CD4-positive, alpha-beta memory T cell (primary cell): ENCODE data around the gene LDLRAD4. TPM values are rescaled to one million over a fixed set of nuclear protein-coding genes. Genes with fewer than 3 reads are reported as not detected.

Experiments
- CTCF ChIA-PET: fragments of 350-600 bp; sonication (Branson Sonifier 250); formaldehyde crosslinking; loops from one replicate; lab custom pipeline; 2021; ENCODE audit warnings: inconsistent platforms; ENCODE audit not compliant: partially characterized antibody; lab: Charles Lee
- POLR2A ChIA-PET: fragments of 350-600 bp; sonication (Branson Sonifier 250); formaldehyde crosslinking; loops from one replicate; lab custom pipeline; 2021; ENCODE audit not compliant: partially characterized antibody; lab: Charles Lee
- DNase-seq, 5 donors: peaks; one replicate each; pipeline versions ENCODE4 v3.0.0 to v3.0.0-alpha.2; 2020 to 2022; ENCODE audit warnings: mixed read lengths in 1 of 5
- H3K27ac ChIP-seq: one replicate; pipeline ENCODE4 v1.7.0; 2013; ENCODE audit warnings: low read depth, low read length
- H3K27me3 ChIP-seq: 2 replicates; pipeline ENCODE4 v1.7.0; 2013; ENCODE audit warnings: mild to moderate bottlenecking, low read length, moderate library complexity; ENCODE audit not compliant: insufficient read depth
- H3K36me3 ChIP-seq: 2 replicates; pipeline ENCODE4 v1.7.0; 2013; ENCODE audit warnings: mild to moderate bottlenecking, low read length, moderate library complexity; ENCODE audit not compliant: insufficient read depth
- H3K4me1 ChIP-seq: 2 replicates; pipeline ENCODE4 v1.7.0; 2013; ENCODE audit warnings: mild to moderate bottlenecking, low read length, moderate library complexity; ENCODE audit not compliant: insufficient read depth
- H3K4me3 ChIP-seq, 2 donors: one replicate each; pipeline ENCODE4 v1.7.0; 2013; ENCODE audit warnings: low read length in 2 of 2, mild to moderate bottlenecking in 1 of 2
- H3K9me3 ChIP-seq, 2 donors: one replicate each; pipeline ENCODE4 v1.7.0; 2013; ENCODE audit warnings: low read length in 2 of 2, control low read depth in 1 of 2; ENCODE audit not compliant: control insufficient read depth in 1 of 2
- H3K27ac Mint-ChIP-seq, 7 donors: one replicate each; pipeline ENCODE4 v1.8.0; 2020 to 2021; ENCODE audit warnings: mixed read lengths in 7 of 7, mild to moderate bottlenecking in 6 of 7, inconsistent platforms in 3 of 7, moderate library complexity in 3 of 7
- H3K27me3 Mint-ChIP-seq, 2 donors: one replicate each; pipeline ENCODE4 v1.8.0; 2020 to 2021; ENCODE audit warnings: mixed read lengths in 2 of 2
- H3K36me3 Mint-ChIP-seq, 2 donors: one replicate each; pipeline ENCODE4 v1.8.0; 2020 to 2021; ENCODE audit warnings: mixed read lengths in 2 of 2, inconsistent platforms in 1 of 2, mild to moderate bottlenecking in 1 of 2
- H3K4me1 Mint-ChIP-seq, 4 donors: one replicate each; pipeline ENCODE4 v1.8.0; 2020 to 2021; ENCODE audit warnings: mixed read lengths in 4 of 4, mild to moderate bottlenecking in 1 of 4
- H3K4me3 Mint-ChIP-seq, 8 donors: one replicate each; pipeline ENCODE4 v1.8.0; 2020 to 2021; ENCODE audit warnings: mixed read lengths in 8 of 8, mild to moderate bottlenecking in 7 of 8, moderate library complexity in 6 of 8, inconsistent platforms in 3 of 8
- H3K9me3 Mint-ChIP-seq, 8 donors: one replicate each; pipeline ENCODE4 v1.8.0; 2020 to 2021; ENCODE audit warnings: mixed read lengths in 8 of 8, mild to moderate bottlenecking in 5 of 8, inconsistent platforms in 3 of 8, moderate library complexity in 1 of 8
- intact Hi-C: fragments of 100-400 bp; cut with micrococcal nuclease; formaldehyde crosslinking; loops from one replicate; pipeline ENCODE4 v1.15.1; 2023
- polyA plus RNA-seq, 2 donors: library from polyadenylated mRNA; unstranded; fragments of 300-500 nt; fragmentation: Illumina TruSeq; gene quantifications; one replicate each; pipeline ENCODE4 v1.2.3, GENCODE V29; 2021
- total RNA-seq, 2 experiments: library from RNA; stranded (reverse); gene quantifications; one replicate each; pipeline ENCODE4 v1.2.3, GENCODE V29; 2021

Gene LDLRAD4
- total and polyA plus RNA-seq, 4 experiments from 2014 or later: 17.4 to 63.0 (median 36.6) TPM

DNA sequence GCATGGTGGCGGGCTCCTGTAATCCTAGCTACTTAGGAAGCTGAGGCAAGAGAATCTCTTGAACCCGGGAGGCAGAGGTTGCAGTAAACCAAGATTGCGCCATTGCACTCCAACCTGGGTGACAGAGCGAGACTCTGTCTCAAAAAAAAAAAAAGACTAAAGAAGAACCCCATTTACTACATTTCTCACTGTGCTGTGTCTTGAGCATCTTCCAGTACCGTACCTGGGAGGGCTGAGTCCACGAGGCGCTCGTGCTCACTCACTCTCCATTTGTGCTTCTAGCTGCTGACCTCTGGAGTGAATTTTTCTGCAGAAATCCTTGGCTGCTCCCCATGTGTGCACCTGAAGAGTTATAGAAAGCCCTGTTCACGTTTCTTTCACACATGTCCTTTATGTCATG lies 204.8 kb downstream of the LDLRAD4 start:
- Histone ChIP-seq H3K9me3 (no peaks in the 10 kb centered on the region), H3K27me3 (no peaks in the 10 kb centered on the region), H3K36me3 (no peaks in the 10 kb centered on the region), H3K4me3 (no peak overlapping the region), H3K27ac (no peak overlapping the region), H3K4me1 (peaks cover 28% of the 10 kb centered on the region)
- DNase-seq: no peak
- peak overlapping the region in 1 of 7 donors; percentile 22 for H3K27ac Mint-ChIP-seq
- no peaks in the 10 kb centered on the region for H3K9me3 Mint-ChIP-seq
- H3K36me3 Mint-ChIP-seq: peaks cover 0 to 8% of the 10 kb centered on the region in 2 donors
- CTCF ChIA-PET: no interaction called here
- POLR2A ChIA-PET: no interaction called here
- H3K27me3 Mint-ChIP-seq: no peaks in the 10 kb centered on the region
- H3K4me3 Mint-ChIP-seq: no peak overlapping the region
- peaks cover 25 to 45% (median 35%) of the 10 kb centered on the region in 4 donors for H3K4me1 Mint-ChIP-seq
- intact Hi-C loops: no loop called here

- peaks cover 0 to 15% of the 10 kb centered on the region in 2 donors for H3K36me3 Mint-ChIP-seq
- ChIA-PET POLR2A (no interaction called here), CTCF (no interaction called here)
- H3K9me3 Mint-ChIP-seq: no peaks in the 10 kb centered on the region
- H3K4me3 Mint-ChIP-seq: peak overlapping the region in 2 of 8 donors; percentile 7 to 43
- H3K9me3 ChIP-seq: no peaks in the 10 kb centered on the region
- no peak overlapping the region for H3K27ac ChIP-seq
- peaks cover 29 to 53% (median 36%) of the 10 kb centered on the region in 4 donors for H3K4me1 Mint-ChIP-seq
- H3K4me3 ChIP-seq: no peak overlapping the region
- DNase-seq: no peak
- intact Hi-C loops: no loop called here
- no peaks in the 10 kb centered on the region for H3K36me3 ChIP-seq
- H3K27me3 Mint-ChIP-seq: no peaks in the 10 kb centered on the region
- peak overlapping the region in 5 of 7 donors; percentile 1 to 72 (median 20) for H3K27ac Mint-ChIP-seq
- no peaks in the 10 kb centered on the region for H3K27me3 ChIP-seq
- peaks cover 28% of the 10 kb centered on the region for H3K4me1 ChIP-seq
Measured at GRCh38 chr18:13424363-13424762, 205.8 kb downstream of the LDLRAD4 start.

DNA sequence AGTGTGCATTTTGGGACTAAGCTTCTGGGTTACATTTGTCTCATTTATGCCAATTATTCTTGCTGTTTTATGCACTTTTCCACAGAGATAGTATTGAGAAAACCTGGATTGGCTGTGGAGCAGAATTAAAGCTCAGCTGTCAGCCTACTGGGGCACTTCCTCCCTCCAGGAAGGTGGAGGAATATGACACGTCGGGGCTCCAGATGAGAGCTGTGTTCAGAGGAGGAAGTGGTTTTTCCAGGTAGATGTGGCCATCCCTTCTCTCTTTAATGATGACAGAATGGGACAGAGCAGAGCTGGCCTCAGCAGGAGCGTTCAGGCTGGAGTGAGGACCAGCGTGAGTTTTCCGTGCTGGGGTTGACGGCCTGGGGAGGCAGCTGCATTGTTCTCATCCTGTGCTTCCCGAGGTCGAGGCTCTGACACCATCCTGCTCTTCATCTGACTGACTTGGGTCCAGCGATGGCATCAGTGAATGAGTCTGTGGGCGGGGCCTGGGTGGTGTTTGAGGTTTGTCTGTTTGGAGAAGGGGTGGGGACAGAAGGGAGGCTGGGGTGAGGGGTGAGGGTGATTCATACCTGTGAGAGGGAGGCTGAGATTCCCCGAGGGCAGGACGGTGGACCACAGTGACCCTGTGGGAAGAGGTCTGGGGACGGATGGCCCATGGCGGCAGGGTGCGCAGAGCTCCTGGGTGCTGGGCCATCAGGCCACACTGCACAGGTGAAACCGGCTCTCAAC lies 207.0 kb downstream of the LDLRAD4 start:
- no peaks in the 10 kb centered on the region for H3K9me3 ChIP-seq
- Mint-ChIP-seq H3K27ac (peak overlapping the region in 5 of 7 donors; percentile 12 to 80 (median 60)), H3K4me1 (peaks cover 25 to 53% (median 35%) of the 10 kb centered on the region in 4 donors), H3K27me3 (no peaks in the 10 kb centered on the region), H3K9me3 (no peaks in the 10 kb centered on the region), H3K4me3 (peak overlapping the region in 3 of 8 donors; percentile 10 to 31 (median 22)), H3K36me3 (peaks cover 0 to 12% of the 10 kb centered on the region in 2 donors)
- H3K27ac ChIP-seq: no peak overlapping the region
- DNase-seq: no peak
- intact Hi-C loops: no loop called here
- no peaks in the 10 kb centered on the region for H3K27me3 ChIP-seq
- H3K4me3 ChIP-seq: no peak overlapping the region
- H3K36me3 ChIP-seq: no peaks in the 10 kb centered on the region
- CTCF ChIA-PET: interaction anchor here (1.6 to 1.7 kb wide), 2 partner anchors 26 to 209 kb away, joined by 3 to 6 read pairs; no protein-coding TSS in a partner anchor
- H3K4me1 ChIP-seq: peaks cover 25% of the 10 kb centered on the region
- POLR2A ChIA-PET: interaction anchor here (0.5 kb wide), 1 partner anchor 16 kb away, joined by 3 read pairs; no protein-coding TSS in a partner anchor

GRCh38 chr18:13427354-13427753 lies 208.8 kb downstream of the LDLRAD4 start:
- Mint-ChIP-seq H3K4me3 (no peak overlapping the region), H3K27me3 (no peaks in the 10 kb centered on the region), H3K27ac (peak overlapping the region in 2 of 7 donors; percentile 39 to 53), H3K9me3 (no peaks in the 10 kb centered on the region), H3K36me3 (peaks cover 0 to 12% of the 10 kb centered on the region in 2 donors), H3K4me1 (peaks cover 18 to 39% (median 28%) of the 10 kb centered on the region in 4 donors)
- intact Hi-C loops: no loop called here
- Histone ChIP-seq H3K27me3 (no peaks in the 10 kb centered on the region), H3K4me3 (no peak overlapping the region), H3K4me1 (peaks cover 10% of the 10 kb centered on the region), H3K27ac (no peak overlapping the region), H3K9me3 (no peaks in the 10 kb centered on the region), H3K36me3 (no peaks in the 10 kb centered on the region)
- POLR2A ChIA-PET: interaction anchor here (1.6 kb wide), 1 partner anchor 36 kb away, joined by 3 read pairs; no protein-coding TSS in a partner anchor
- DNase-seq: no peak
- CTCF ChIA-PET: no interaction called here

DNA sequence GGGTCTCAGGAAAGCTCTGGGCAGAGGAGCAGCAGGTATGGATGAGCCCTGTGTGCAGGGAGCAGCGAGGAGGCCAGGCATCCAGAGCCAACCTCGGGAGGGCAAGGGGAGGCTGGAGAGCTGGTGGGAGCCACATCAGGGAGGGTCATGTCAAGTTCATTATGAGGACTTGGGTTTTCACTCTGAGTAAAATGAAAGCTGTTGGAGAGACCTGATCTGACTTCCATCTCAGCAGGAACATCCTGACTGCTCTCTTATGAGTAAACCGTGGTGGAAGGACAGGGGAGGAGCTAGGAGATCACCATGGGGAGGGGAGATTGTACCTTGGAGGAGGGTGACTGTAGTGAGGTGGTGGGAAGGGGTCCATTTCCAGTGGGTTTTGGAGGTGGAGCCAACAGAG lies 209.8 kb downstream of the LDLRAD4 start:
- Mint-ChIP-seq H3K4me1 (peaks cover 16 to 37% (median 28%) of the 10 kb centered on the region in 4 donors), H3K9me3 (no peaks in the 10 kb centered on the region), H3K4me3 (no peak overlapping the region), H3K27me3 (no peaks in the 10 kb centered on the region), H3K27ac (peak overlapping the region in 3 of 7 donors; percentile 38 to 78 (median 42)), H3K36me3 (peaks cover 0 to 12% of the 10 kb centered on the region in 2 donors)
- Histone ChIP-seq H3K9me3 (no peaks in the 10 kb centered on the region), H3K4me1 (peaks cover 10% of the 10 kb centered on the region), H3K4me3 (no peak overlapping the region), H3K27ac (no peak overlapping the region), H3K27me3 (no peaks in the 10 kb centered on the region), H3K36me3 (no peaks in the 10 kb centered on the region)
- DNase-seq: no peak
- POLR2A ChIA-PET: interaction anchor here (1.3 kb wide), 1 partner anchor 8 kb away, joined by 3 read pairs; no protein-coding TSS in a partner anchor
- CTCF ChIA-PET: no interaction called here
- intact Hi-C loops: no loop called here

- ChIA-PET POLR2A (interaction anchor here (1.3 kb wide), 1 partner anchor 8 kb away, joined by 3 read pairs; no protein-coding TSS in a partner anchor), CTCF (no interaction called here)
- peaks cover 16 to 35% (median 26%) of the 10 kb centered on the region in 4 donors for H3K4me1 Mint-ChIP-seq
- Histone ChIP-seq H3K27me3 (no peaks in the 10 kb centered on the region), H3K27ac (no peak overlapping the region), H3K4me1 (peaks cover 10% of the 10 kb centered on the region), H3K4me3 (no peak overlapping the region), H3K9me3 (no peaks in the 10 kb centered on the region), H3K36me3 (no peaks in the 10 kb centered on the region)
- H3K9me3 Mint-ChIP-seq: no peaks in the 10 kb centered on the region
- intact Hi-C loops: no loop called here
- DNase-seq: no peak
- H3K4me3 Mint-ChIP-seq: no peak overlapping the region
- H3K27me3 Mint-ChIP-seq: no peaks in the 10 kb centered on the region
- peaks cover 0 to 12% of the 10 kb centered on the region in 2 donors for H3K36me3 Mint-ChIP-seq
- peak overlapping the region in 5 of 7 donors; percentile 10 to 79 (median 38) for H3K27ac Mint-ChIP-seq
Measured at GRCh38 chr18:13429016-13429415, 210.5 kb downstream of the LDLRAD4 start.

DNA sequence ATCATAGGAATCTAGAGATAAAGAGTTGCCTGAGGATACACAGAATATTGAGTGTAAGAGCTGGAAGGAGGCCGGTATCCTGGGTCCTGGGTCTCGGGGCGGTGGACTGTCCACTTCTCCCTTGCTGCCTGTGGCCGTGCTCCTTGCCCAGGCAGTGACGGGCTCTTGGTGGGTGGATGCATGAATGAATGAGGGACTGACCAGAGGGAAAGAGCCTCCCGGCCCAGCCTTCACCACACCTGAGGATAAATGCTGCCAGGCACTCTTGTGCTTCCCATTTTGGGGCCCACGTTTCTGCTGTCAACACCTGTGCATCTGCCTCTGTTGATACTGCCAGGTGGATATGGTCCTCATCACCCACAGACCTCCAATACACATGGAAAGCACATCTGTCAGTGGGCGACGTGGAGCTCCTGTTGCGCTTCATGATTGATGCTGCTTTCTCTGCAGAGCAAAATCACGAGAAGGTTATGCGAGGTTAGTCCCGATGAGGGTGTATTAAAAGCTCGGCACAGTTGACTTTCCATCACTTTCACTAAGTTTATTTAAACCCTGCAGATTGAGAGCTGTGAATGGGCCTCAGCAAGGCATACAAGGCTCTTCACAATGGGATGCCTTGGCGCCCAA lies 211.4 kb downstream of the LDLRAD4 start:
- Histone ChIP-seq H3K27ac (no peak overlapping the region), H3K9me3 (no peaks in the 10 kb centered on the region), H3K36me3 (no peaks in the 10 kb centered on the region), H3K4me3 (no peak overlapping the region), H3K27me3 (no peaks in the 10 kb centered on the region), H3K4me1 (peaks cover 13% of the 10 kb centered on the region)
- Mint-ChIP-seq H3K4me1 (peaks cover 12 to 29% (median 18%) of the 10 kb centered on the region in 4 donors), H3K27ac (peak overlapping the region in 2 of 7 donors; percentile 11 to 37), H3K9me3 (no peaks in the 10 kb centered on the region), H3K4me3 (no peak overlapping the region), H3K27me3 (no peaks in the 10 kb centered on the region), H3K36me3 (peaks cover 0 to 12% of the 10 kb centered on the region in 2 donors)
- intact Hi-C loops: no loop called here
- POLR2A ChIA-PET: interaction anchor here (0.6 kb wide), 1 partner anchor 47 kb away, joined by 3 read pairs; no protein-coding TSS in a partner anchor
- DNase-seq: no peak
- CTCF ChIA-PET: interaction anchor here (1.2 kb wide), 1 partner anchor 214 kb away, joined by 4 read pairs; no protein-coding TSS in a partner anchor
